ENCODE measurements around the gene SREBF1. TPM values are rescaled to one million over a fixed set of nuclear protein-coding genes. Genes with fewer than 3 reads are reported as not detected.

SREBF1 gene
- total RNA-seq, 1 experiment from 2014 or later = 298 TPM

DNA sequence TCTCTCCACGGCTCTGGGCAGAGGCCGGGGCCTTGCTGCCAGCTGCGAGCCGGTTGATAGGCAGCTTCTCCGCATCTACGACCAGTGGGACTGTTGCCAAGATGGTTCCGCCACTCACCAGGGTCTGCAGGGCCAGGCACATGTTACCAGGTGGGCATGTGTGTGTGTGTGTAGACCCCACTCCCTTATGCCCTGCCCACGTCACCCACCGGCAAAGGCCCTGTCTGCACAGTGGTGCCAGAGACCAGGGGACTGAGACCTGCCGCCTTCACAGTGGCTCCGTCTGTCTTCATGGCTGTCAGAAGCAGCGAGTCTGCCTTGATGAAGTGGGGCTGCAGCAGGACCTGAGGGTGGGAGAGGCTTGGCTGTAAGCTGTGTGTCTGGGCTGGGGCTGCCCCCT is 17.7 kb downstream of the SREBF1 start:
- Histone ChIP-seq H3K9ac (ENCODE audit: low read length) (peak overlapping the region; percentile 59; the same call in 1 of the 2 replicates), H3K9me3 (ENCODE audit: control insufficient read depth in 1 of 2, insufficient read depth in 1 of 2, low read depth in 1 of 2, low read length in 2 of 2) (no peaks in the 10 kb centered on the region), H3K36me3 (ENCODE audit: control insufficient read depth in 1 of 2, insufficient read depth in 2 of 2, low read length in 2 of 2) (peaks cover 30 to 64% of the 10 kb centered on the region in 2 experiments), H3K4me1 (ENCODE audit: control insufficient read depth in 1 of 2, insufficient read depth in 2 of 2, low read length in 2 of 2) (peaks cover 55 to 59% of the 10 kb centered on the region in 2 experiments), H3K9me2 (ENCODE audit: insufficient read depth) (no peaks in the 10 kb centered on the region), H2AFZ (ENCODE audit: low read depth, low read length, poor library complexity, severe bottlenecking) (no peak overlapping the region), H3K79me2 (ENCODE audit: insufficient read depth, low read length) (peaks cover 71% of the 10 kb centered on the region), H3K27ac (ENCODE audit: low read depth, low read length) (peak overlapping the region; percentile 83; the same call in 1 of the 2 replicates), H4K20me1 (ENCODE audit: insufficient read depth) (no peaks in the 10 kb centered on the region; the same call in 1 of the 2 replicates), H3K27me3 (ENCODE audit: insufficient read depth, low read length) (no peaks in the 10 kb centered on the region), H3K4me3 (replicated peaks in 1 of 2; ENCODE audit: low read depth in 1 of 2, low read length in 2 of 2) (no peak overlapping the region), H3K4me2 (ENCODE audit: low read length) (peak overlapping the region; percentile 75)
- intact Hi-C loops (cut with micrococcal nuclease) = no loop called here
- BruUV-seq (replicated peaks) = no TSS peak
- no peak for ATAC-seq
- CTCF ChIA-PET = no interaction called here
- DNase-seq (ENCODE audit: low read depth, low spot score) = no peak
- TF ChIP-seq POLR2A (IDR thresholded peaks at IDR 0.05; ENCODE audit: borderline replicate concordance, extremely low read depth, insufficient read depth, insufficient read length) (no peak), EZH2phosphoT487 (IDR thresholded peaks at IDR 0.05; ENCODE audit: borderline replicate concordance) (no peak), ATF3 (IDR thresholded peaks at IDR 0.05) (no peak), FOSL1 (IDR thresholded peaks at IDR 0.05; ENCODE audit: low read depth) (no peak), EGR1 (IDR thresholded peaks at IDR 0.05; ENCODE audit: low read depth) (no peak), SP1 (IDR thresholded peaks at IDR 0.05; ENCODE audit: low read depth) (no peak), ELF1 (IDR thresholded peaks at IDR 0.05; ENCODE audit: borderline replicate concordance, low read depth) (no peak), JUND (IDR thresholded peaks at IDR 0.05) (no peak), CEBPB (IDR thresholded peaks at IDR 0.05; ENCODE audit: low read depth) (no peak), CBX3 (IDR thresholded peaks at IDR 0.05; ENCODE audit: low read depth) (no peak), SRF (IDR thresholded peaks at IDR 0.05; ENCODE audit: low read depth) (no peak), MAX (IDR thresholded peaks at IDR 0.05) (no peak)
- POLR2A ChIA-PET = interaction anchor here (1.5 kb wide), 1 partner anchor 17 kb away, joined by 8 read pairs; the partner anchor contains the start of gene SREBF1
- RAD21 ChIA-PET (ENCODE audit: low non-redundant PET in 1 of 2, low total read pairs in 2 of 2, uncharacterized antibody in 2 of 2, unreplicated experiment in 2 of 2) = no interaction called here

DNA sequence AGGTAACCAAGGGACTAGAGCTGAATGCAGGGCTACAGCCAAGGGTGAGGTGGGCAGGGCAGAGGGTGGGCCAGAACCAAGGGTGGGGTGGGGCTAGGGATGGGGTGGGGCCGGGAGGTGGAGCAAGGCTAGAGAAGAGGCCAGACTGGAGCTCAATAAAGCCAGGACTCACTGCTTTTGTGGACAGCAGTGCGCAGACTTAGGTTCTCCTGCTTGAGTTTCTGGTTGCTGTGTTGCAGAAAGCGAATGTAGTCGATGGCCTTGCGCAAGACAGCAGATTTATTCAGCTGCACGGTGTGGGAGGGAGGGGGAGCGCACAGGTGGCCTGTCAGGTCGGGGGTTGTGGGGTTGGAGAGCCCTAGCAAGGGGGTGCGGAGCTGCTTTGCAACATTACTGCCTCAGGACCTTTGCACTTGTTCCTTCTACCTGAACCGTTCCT is 18.7 kb downstream of the SREBF1 start:
- ChIA-PET POLR2A (interaction anchor here (1.0 to 1.5 kb wide), 3 partner anchors 18 to 23 kb away, joined by 3 to 8 read pairs (median 4); partner anchors contain the start of gene SREBF1), RAD21 (ENCODE audit: low non-redundant PET in 1 of 2, low total read pairs in 2 of 2, uncharacterized antibody in 2 of 2, unreplicated experiment in 2 of 2) (interaction anchor here in 1 of 2 experiments (1.2 kb wide), 1 partner anchor 42 kb away, joined by 3 read pairs; no protein-coding TSS in a partner anchor), CTCF (no interaction called here)
- Histone ChIP-seq H3K9ac (ENCODE audit: low read length) (no peak overlapping the region), H3K79me2 (ENCODE audit: insufficient read depth, low read length) (peaks cover 63% of the 10 kb centered on the region), H4K20me1 (ENCODE audit: insufficient read depth) (no peaks in the 10 kb centered on the region; the same call in 1 of the 2 replicates), H3K9me2 (ENCODE audit: insufficient read depth) (no peaks in the 10 kb centered on the region), H2AFZ (ENCODE audit: low read depth, low read length, poor library complexity, severe bottlenecking) (no peak overlapping the region), H3K4me2 (ENCODE audit: low read length) (peak overlapping the region; percentile 5; the same call in 1 of the 2 replicates), H3K27me3 (ENCODE audit: insufficient read depth, low read length) (no peaks in the 10 kb centered on the region), H3K27ac (ENCODE audit: low read depth, low read length) (peak overlapping the region; percentile 83), H3K4me3 (replicated peaks in 1 of 2; ENCODE audit: low read depth in 1 of 2, low read length in 2 of 2) (no peak overlapping the region), H3K4me1 (ENCODE audit: control insufficient read depth in 1 of 2, insufficient read depth in 2 of 2, low read length in 2 of 2) (peaks cover 50 to 51% of the 10 kb centered on the region in 2 experiments), H3K36me3 (ENCODE audit: control insufficient read depth in 1 of 2, insufficient read depth in 2 of 2, low read length in 2 of 2) (peaks cover 30 to 69% of the 10 kb centered on the region in 2 experiments), H3K9me3 (ENCODE audit: control insufficient read depth in 1 of 2, insufficient read depth in 1 of 2, low read depth in 1 of 2, low read length in 2 of 2) (no peaks in the 10 kb centered on the region)
- BruUV-seq (replicated peaks) = no TSS peak
- DNase-seq (ENCODE audit: low read depth, low spot score) = no peak
- TF ChIP-seq CBX3 (IDR thresholded peaks at IDR 0.05; ENCODE audit: low read depth) = no peak
- TF ChIP-seq SRF (IDR thresholded peaks at IDR 0.05; ENCODE audit: low read depth) = no peak
- TF ChIP-seq POLR2AphosphoS5 (IDR thresholded peaks at IDR 0.05; ENCODE audit: low read depth, low read length) = peak; percentile 40; the same call in 1 of the 2 replicates
- TF ChIP-seq YY1 (IDR thresholded peaks at IDR 0.05; ENCODE audit: extremely low read depth, insufficient replicate concordance, low read depth, low read length) = no peak
- ATAC-seq = peak; percentile 58
- intact Hi-C loops (cut with micrococcal nuclease) = no loop called here

Data from HCT116 (cell line).